Measurements from ENCODE around the gene SSX4B.
"Not testable (repeated sequence)": the region's sequence is repeated elsewhere in the genome, so short reads cannot be mapped to it uniquely, and the experiment has no call there.

The SSX4B gene, protein sequence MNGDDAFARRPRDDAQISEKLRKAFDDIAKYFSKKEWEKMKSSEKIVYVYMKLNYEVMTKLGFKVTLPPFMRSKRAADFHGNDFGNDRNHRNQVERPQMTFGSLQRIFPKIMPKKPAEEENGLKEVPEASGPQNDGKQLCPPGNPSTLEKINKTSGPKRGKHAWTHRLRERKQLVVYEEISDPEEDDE

DNA sequence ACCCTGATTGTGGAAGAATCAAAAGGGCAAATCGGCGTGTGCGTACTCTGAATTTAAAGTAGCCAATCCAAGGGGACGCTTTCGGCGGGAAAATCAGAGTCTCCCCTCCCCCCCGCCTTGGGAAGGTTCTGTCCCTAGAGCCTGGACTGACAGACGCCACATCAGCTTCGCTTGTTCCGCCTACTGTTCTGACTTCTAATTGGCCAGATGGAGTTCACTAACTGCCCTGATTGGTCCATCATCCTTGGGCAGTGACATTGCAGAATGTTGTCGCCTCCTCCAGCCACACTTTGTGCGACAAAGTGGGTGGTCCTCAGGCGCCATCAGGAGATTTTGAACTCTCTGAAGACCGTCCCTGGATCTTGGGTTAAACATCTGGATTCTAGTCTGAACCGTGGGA lies at the start of gene SSX4B:
TSS of gene SSX4B (minus strand) at position 101 of the 400 bp plus-strand sequence. CDS start 588 bp downstream, outside the sequence.
- not testable (repeated sequence) for DNase-seq (ENCODE audit: low spot score)

DNA sequence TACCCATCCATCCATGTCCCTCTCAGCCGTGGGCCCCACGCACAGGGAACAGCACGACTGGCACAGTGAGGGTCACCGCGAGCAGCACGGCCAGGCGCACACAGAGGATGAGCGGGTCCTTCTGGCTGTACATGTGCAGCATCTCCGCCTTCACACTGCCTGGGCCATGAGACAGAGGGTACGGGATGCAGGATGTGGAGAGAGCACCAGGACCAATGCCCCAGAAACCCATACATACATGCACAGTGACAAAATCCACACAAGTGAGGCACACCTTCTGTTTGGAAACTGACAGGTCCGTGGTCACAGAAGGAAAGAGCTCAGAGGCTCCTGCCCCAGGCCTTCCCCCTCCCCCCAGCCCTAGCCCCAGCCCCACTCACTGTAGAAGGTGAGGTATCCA lies 48.8 kb upstream of the SSX4B start:
- no peak for DNase-seq (ENCODE audit: low spot score)

DNA sequence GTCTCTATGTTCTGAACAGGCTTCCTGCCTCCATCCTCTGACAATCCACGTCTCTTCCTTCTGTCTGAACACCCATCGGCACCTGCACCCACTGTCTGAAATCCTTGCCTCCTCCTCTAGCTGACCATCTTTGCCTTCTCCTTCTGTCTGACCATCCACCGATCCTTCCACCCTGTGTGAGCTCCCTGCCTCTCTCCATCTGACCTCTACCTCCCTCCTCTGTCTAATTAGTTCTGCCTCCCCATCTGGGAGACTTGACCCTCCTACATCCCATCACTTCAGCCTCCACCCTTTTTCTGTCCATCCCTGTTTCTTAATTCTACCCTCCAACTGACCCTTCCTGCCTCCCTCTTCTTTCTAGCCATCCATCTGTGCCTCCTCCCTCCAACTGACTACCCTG lies 48.3 kb upstream of the SSX4B start:
- no peak for DNase-seq (ENCODE audit: low spot score)

DNA sequence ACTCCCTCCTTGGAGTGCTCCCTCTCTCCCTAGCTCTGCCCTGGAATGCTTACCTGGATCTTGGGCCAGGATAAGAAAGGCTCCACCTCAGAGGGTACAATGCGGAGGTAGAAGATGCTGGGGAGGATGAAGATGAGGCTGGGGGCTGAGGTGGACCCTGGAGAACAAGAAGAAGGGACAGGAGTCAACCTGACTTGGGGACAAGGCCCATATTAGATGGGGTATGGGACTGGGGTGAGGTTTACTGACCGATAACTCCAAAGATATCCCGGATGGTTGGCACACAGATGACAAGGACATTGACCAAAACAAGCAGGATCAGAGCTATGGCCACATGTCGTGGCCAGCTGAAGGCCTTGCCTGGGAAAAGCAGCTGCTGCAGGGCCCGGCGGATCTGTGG lies 47.7 kb upstream of the SSX4B start:
- no peak for DNase-seq (ENCODE audit: low spot score)

DNA sequence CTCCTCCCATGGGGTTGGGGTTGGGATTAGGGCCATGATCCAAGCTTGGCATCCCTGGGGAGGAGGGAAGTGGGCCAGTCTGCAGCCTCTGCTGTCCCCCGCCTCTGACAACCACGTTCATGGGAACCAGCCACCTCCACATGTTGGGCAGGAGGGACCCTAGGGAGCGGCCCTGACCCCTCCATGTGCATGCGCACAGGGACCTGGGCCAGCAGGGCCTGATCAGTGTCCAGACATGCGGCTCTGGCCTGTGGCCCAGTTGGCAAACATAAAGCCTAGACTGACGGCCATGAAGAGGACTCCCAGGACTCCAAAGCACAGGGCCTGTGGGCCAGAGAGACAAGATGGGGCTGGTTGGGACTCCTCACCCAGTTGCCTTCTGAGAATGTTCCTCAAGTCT lies 47.0 kb upstream of the SSX4B start:
- DNase-seq (ENCODE audit: low spot score) = no peak

DNA sequence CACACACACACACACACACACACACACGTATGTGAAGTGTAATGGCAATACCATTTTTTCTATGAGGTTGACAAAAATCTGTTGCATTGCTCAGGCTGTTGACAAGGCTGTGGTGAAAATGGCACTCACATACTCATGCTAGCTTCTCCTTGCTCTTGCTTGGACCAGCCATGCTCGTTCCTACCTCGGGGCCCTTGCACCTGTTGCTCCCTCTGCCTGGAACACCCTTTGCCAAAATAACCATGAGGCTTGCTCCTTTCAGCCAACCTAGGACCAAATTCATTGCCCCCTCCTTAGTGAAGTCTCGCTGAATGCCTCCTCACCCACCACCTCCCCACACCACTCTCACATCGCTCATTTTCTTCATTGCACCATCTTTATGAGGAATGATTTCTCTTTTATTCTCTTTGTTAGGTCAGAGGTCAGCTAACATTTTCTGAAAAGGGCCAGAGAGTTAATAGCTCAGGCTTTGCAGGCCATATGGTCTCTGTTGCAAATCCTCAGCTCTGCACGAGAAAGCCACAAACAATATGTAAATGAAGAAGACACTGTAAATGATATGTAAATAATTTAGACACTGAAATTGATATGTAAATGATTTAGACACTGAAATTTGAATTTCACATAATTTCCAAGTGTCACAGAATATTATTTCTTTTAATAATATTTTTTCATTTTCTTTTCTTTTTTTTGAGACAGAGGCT lies 45.0 kb upstream of the SSX4B start:
- DNase-seq (ENCODE audit: low spot score) = no peak

DNA sequence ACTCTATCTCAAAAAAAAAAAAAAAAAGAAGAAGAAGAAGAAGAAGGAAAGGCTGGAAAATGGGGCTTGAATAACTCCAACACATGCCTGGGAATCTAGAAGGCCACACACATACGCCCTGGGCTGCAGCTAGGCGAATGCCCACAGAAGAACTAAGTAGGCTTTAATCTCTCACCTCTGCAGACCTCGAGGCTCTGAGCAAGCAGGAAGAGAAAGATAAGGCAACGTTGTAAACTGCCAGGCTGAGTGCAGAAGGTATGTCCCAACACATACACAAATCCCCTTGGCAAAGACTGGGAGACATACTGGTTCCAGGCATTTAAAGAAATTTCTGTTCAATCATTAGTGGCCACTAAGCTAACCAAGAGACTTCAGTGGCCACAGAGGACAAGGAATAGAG lies 39.9 kb upstream of the SSX4B start:
- DNase-seq (ENCODE audit: low spot score) = no peak

DNA sequence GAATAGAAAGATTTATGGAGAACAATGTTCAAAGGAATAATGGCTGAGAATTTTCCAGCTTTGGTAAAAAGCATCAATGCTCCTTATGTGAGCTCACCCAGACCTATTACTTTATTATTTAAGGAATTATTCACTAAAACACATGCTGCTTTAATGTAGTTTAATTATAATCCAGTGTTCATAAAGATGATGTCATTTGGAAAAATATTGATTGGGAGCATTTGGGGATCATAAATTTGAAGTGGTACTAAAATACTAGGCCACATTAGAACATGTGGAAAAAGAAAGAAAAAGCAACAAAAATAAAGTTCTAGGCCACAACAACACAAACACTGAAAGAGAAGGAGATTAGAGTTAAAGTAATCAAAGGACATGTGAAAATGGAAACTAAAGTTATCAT lies 38.3 kb upstream of the SSX4B start:
- DNase-seq (ENCODE audit: low spot score) = no peak

DNA sequence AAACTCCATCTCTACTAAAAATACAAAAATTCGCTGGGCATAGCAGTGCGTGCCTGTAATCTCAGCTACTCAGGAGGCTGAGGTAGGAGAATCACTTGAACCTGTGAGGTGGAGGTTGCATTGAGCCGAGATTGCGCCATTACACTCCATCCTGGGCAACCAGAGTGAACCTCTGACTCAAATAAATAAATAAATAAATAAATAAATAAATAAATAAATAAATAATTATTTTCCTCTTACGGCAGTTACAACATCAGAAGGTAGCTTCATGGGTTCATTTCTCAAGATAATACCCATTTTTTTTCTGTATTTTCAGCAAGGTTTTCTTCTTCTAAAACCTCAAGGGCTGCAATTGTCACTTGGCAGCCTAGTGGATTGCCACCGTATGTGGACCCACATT lies 35.4 kb upstream of the SSX4B start:
- not testable (repeated sequence) for DNase-seq (ENCODE audit: low spot score)

DNA sequence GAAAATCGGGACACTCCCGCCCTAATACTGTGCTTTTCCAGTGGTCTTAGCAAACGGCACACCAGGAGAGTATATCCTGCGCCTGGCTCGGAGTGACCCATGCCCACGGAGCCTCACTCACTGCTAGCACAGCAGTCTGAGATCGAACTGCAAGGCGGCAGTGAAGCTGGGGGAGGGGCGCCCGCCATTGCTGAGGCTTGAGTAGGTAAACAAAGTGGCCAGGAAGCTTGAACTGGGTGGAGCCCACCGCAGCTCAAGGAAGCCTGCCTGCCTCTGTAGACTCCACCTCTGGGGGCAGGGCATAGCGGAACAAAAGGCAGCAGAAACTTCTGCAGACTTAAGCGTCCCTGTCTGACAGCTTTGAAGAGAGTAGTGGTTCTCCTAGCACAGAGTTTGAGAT lies 22.0 kb upstream of the SSX4B start:
- DNase-seq (ENCODE audit: low spot score) = not testable (repeated sequence)

DNA sequence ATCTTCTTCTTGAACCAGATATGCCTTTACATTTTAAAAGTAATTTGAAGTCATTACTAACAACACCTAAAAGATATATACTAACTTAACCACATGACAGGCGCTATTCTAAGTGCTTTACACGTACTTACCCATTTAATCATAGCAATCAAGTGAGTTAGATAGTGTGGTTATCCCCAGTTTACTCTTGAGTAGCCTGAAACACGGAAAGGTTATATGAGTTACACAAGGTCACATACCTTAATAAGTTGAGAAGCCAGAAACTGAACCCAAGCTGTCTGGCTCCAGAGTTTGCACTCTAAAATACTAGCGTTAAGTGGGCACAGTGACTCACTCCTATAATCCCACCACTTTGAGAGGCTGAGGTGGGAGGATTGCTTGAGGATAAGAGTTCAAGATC lies 18.4 kb upstream of the SSX4B start:
- DNase-seq (ENCODE audit: low spot score) = not testable (repeated sequence)

DNA sequence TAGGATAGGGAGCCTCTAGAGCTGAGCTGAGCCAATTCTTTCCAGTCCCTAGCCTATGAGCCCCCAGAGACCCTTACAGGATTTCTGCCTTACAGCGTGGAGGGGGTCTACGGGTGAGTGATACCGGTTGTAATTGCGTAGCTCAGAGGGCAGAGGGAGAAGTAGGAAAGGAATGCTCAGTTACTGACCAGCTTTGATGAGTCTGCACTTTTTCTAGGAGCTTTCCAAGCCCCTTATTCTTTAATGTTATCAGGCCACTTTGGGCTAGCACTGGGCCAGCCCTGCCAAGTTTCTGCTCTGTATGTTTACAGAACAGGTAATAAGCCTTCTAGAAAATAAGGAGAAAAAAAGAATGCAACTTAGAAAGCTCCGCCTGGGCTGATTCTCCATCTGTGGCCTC lies 17.8 kb upstream of the SSX4B start:
- not testable (repeated sequence) for DNase-seq (ENCODE audit: low spot score)

DNA sequence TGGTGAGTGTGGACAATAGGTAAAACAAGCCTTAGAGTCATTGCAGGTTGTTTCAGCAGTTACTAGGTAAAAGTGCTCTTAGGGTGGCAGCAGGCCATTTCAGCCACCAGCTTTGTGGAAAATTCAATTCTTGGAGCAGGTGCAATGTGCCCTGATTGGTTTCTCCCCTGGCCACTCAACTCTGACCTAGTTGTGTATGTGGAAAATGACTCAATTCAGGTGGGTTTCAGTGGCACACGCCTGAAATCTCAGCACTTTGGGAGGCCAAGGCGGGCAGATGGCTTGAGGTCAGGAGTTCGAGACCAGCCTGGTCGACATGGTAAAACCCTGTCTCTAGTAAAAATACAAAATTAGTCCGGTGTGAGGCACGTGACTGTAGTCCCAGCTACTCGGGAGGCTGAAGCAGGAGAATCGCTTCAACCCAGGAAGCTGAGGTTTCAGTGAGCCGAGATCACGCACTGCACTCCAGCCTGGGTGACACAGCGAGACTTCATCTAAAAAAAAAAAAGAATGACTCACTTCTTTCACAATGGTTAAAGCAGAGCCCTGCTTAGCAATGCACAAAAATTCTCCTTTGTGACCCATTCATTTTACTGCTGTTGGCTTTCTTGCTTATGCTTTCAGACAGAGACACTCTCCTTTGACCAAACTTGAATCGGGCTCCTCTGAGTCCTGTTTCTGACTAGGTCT lies 15.4 kb upstream of the SSX4B start:
- not testable (repeated sequence) for DNase-seq (ENCODE audit: low spot score)

DNA sequence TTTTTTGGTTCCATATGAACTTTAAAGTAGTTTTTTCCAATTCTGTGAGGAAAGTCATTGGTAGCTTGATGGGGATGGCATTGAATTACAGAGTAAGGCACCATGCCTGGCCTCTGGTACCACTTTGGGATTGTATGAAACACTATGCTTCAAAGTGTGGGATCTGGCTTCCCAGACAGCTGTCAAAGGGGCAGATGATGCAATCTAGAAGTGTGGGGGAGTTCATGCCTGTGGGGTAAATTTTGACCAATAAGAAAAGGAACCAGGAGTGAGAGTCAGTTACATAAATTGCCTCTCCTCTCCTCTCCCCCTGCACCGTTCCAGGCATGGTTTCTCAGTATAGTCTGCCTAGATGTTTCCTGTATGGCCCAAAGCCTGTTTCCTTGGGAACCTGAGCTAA lies 13.9 kb downstream of the SSX4B start:
- not testable (repeated sequence) for DNase-seq (ENCODE audit: low spot score)

DNA sequence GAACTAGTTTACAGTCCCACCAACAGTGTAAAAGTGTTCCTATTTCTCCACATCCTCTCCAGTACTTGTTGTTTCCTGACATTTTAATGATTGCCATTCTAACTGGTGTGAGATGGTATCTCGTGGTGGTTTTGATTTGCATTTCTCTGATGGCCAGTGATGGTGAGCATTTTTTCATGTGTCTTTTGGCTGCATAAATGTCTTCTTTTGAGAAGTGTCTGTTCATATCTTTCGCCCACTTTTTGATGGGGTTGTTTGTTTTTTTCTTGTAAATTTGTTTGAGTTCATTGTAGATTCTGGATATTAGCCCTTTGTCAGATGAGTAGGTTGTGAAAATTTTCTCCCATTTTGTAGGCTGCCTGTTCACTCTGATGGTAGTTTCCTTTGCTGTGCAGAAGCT lies 14.8 kb downstream of the SSX4B start:
- not testable (repeated sequence) for DNase-seq (ENCODE audit: low spot score)

DNA sequence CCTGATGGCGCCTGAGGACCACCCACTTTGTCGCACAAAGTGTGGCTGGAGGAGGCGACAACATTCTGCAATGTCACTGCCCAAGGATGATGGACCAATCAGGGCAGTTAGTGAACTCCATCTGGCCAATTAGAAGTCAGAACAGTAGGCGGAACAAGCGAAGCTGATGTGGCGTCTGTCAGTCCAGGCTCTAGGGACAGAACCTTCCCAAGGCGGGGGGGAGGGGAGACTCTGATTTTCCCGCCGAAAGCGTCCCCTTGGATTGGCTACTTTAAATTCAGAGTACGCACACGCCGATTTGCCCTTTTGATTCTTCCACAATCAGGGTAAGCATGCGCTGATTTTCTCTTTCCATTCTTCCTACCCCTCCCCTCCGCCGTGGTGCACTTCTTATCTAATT lies 28.5 kb downstream of the SSX4B start, which contains the start of gene SSX4:
TSS of gene SSX4 (plus strand) at position 301 of the 400 bp plus-strand sequence. CDS start 515 bp downstream, outside the sequence.
- DNase-seq (ENCODE audit: low spot score) = not testable (repeated sequence)

DNA sequence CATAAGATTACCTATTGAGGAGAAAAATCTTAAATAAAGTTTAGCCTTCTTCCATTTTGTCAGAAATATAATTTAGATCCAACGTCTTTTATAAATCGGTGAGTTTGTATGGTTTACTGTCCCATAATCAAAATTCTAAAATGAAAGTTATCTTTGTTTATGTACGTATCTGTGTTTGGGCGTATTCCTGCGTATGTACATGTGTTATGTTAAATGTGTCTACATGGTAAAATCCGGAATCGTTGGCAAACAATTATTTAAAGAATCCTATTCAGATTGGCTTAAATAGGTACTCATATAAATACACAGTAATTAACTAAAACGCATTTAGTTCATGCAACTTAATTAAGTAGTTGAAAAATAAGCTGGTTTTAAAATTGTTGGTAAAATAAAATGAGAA lies 41.4 kb downstream of the SSX4B start:
- not testable (repeated sequence) for DNase-seq (ENCODE audit: low spot score)

DNA sequence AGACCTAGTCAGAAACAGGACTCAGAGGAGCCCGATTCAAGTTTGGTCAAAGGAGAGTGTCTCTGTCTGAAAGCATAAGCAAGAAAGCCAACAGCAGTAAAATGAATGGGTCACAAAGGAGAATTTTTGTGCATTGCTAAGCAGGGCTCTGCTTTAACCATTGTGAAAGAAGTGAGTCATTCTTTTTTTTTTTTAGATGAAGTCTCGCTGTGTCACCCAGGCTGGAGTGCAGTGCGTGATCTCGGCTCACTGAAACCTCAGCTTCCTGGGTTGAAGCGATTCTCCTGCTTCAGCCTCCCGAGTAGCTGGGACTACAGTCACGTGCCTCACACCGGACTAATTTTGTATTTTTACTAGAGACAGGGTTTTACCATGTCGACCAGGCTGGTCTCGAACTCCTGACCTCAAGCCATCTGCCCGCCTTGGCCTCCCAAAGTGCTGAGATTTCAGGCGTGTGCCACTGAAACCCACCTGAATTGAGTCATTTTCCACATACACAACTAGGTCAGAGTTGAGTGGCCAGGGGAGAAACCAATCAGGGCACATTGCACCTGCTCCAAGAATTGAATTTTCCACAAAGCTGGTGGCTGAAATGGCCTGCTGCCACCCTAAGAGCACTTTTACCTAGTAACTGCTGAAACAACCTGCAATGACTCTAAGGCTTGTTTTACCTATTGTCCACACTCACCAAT lies 43.9 kb downstream of the SSX4B start:
- not testable (repeated sequence) for DNase-seq (ENCODE audit: low spot score)

DNA sequence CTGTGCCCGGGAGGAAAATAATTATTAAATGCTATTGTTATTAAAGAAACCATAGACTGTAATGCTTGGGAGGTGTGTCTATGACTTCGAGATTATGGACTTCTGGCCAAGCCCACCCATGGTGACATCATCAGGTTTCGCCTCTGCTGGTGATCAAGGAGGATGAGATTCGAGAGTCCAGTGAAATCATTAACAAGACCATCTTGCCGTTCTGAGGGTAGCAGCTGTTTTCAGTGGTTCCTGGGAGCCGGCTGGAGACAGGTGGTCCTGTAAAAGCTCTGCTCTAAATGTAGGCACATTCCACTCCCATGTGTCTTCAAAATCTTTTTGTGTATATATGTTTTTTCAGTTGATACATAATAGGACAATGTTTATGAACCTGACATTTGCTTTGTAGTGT lies 52.5 kb downstream of the SSX4B start:
- not testable (repeated sequence) for DNase-seq (ENCODE audit: low spot score)

DNA sequence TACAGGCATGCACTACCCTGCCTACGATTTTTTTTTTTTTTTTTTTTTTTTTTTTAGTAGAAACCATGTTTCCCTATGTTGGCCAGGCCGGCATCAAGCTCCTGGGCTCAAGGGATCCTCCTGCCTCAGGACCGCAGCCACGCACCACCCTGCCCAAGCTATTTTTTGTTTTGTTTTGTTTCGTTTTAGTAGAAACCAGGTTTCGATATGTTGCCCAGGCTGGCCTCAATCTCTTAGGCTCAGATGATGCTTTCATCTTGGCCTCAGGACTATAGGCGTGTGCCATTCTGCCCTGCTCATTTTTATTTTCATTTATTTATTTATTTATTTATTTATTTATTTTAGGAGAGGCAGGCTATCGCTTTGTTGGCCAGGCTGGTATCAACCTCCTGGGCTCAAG lies 54.1 kb downstream of the SSX4B start:
- DNase-seq (ENCODE audit: low spot score) = no peak

DNA sequence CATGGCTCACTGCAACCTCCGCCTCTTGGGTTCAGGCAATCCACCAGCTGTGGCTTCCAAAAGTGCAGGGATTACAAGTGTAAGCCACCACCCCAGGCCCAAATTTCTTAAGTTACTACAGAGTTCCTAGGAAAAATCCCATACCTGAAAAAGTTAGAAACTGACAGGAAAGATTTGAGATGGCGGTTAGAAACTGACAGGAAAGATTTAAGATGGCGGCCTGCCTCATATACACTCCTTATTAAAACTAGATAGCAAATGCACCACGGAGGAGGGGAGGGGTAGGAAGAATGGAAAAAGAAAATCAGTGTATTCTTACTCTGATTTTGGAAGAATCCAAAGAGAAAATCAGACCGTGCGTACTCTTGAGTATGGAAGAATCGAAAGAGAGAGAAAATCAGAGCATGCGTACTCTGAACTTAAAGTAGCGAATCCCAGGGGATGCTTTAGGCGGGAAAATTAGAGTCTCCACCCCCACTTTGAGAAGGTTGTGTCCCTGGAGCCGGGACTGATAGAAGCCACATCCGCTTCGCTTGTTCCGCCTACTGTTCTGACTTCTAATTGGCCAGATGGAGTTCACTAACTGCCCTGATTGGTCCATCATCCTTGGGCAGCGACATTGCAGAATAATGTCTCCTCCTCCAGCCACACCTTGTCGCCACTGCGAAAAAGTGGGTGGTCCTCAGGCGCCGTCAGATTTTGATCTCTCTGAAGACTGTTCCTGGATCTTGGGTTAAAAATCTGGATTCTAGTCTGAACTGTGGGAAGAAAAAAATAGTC lies 55.3 kb downstream of the SSX4B start, which contains the start of gene SSX3:
TSS of gene SSX3 (minus strand) at position 389 of the 780 bp plus-strand sequence. CDS start 1,454 bp downstream, outside the sequence.
- DNase-seq (ENCODE audit: low spot score) = not testable (repeated sequence)
